ENCODE results near the gene TAS1R2. TPM values are rescaled to one million over a fixed set of nuclear protein-coding genes. Genes with fewer than 3 reads are reported as not detected.

Gene TAS1R2
- total RNA-seq, 1 experiment from 2014 or later = not detected

- peaks cover 0 to 5% (median 0%) of the 10 kb centered on the region in 3 experiments; a peak in 3 of 7 replicates for H3K36me3 Mint-ChIP-seq (ENCODE audit: insufficient read depth in 1 of 3, low read depth in 3 of 3)
- Histone ChIP-seq H3K79me2 (ENCODE audit: insufficient read depth, low read length) (no peaks in the 10 kb centered on the region), H2AK5ac (ENCODE audit: insufficient read length, low read length) (no peak overlapping the region), H2BK5ac (ENCODE audit: insufficient read length, low read length) (no peak overlapping the region), H4K8ac (replicated peaks; ENCODE audit: insufficient read length, low read depth, low read length) (no peak overlapping the region), H2BK20ac (ENCODE audit: low read depth, low read length, poor library complexity, severe bottlenecking) (no peak overlapping the region), H4K5ac (ENCODE audit: insufficient read length, low read depth, low read length) (no peak overlapping the region), H4K20me1 (ENCODE audit: control insufficient read depth, insufficient read depth, insufficient read length) (no peaks in the 10 kb centered on the region), H3K18ac (ENCODE audit: insufficient read length, low read depth, low read length) (no peak overlapping the region), H2BK12ac (ENCODE audit: insufficient read length, low read depth, low read length) (no peak overlapping the region), H3K9me3 (ENCODE audit: control insufficient read depth, low read depth, low read length) (no peaks in the 10 kb centered on the region), H2AFZ (ENCODE audit: low read length) (no peak overlapping the region), H3T11ph (ENCODE audit: low read length) (no peak overlapping the region), H3K4me2 (ENCODE audit: insufficient read depth, insufficient read length, low read length) (no peak overlapping the region), H3K9ac (ENCODE audit: extremely low read depth, insufficient read length, low read length) (no peak overlapping the region), H2BK120ac (ENCODE audit: low read depth, low read length, poor library complexity, severe bottlenecking) (no peak overlapping the region), H3K27ac (ENCODE audit: insufficient read length, low read depth, low read length) (no peak overlapping the region), H3K79me1 (ENCODE audit: insufficient read depth, low read depth, low read length, poor library complexity, severe bottlenecking) (no peaks in the 10 kb centered on the region), H4K91ac (ENCODE audit: insufficient read length, low read depth, low read length) (no peak overlapping the region), H3K27me3 (ENCODE audit: insufficient read depth, low read length) (no peaks in the 10 kb centered on the region), H3K56ac (ENCODE audit: insufficient read length, low read depth, low read length) (no peak overlapping the region), H3K14ac (ENCODE audit: insufficient read depth, low read length) (no peak overlapping the region), H3K4me1 (ENCODE audit: insufficient read depth, low read length) (no peaks in the 10 kb centered on the region), H3K23ac (ENCODE audit: insufficient read length, low read depth, low read length) (no peak overlapping the region), H2BK15ac (ENCODE audit: low read depth, low read length) (no peak overlapping the region), H3K23me2 (ENCODE audit: insufficient read length, low read depth, low read length, poor library complexity, severe bottlenecking) (no peaks in the 10 kb centered on the region), H3K4ac (ENCODE audit: low read depth, low read length) (no peak overlapping the region)
- no peak for DNase-seq
- H3K4me3 Mint-ChIP-seq = no peak overlapping the region
- H3K27me3 Mint-ChIP-seq (ENCODE audit: low read depth) = no peaks in the 10 kb centered on the region
- H3K27ac Mint-ChIP-seq = no peak overlapping the region
- peaks cover 4 to 14% of the 10 kb centered on the region in 2 experiments for H3K4me1 Mint-ChIP-seq
- no peaks in the 10 kb centered on the region for H3K9me3 Mint-ChIP-seq
- TF ChIP-seq CTCF (conservative IDR thresholded peaks at IDR 0.05) = no peak
- no CpG with 5 or more reads among the region's 8 CpGs for WGBS (ENCODE audit: extremely low coverage, insufficient read length, low lambda C conversion rate)
These were observed 15.1 kb upstream of the TAS1R2 start for GRCh38 chr1:18874600-18874999.

Measured in H9 (cell line).